Fibroblast of lung (primary cell): Measurements from ENCODE around the gene GNG13. TPM values are rescaled to one million over a fixed set of nuclear protein-coding genes. Genes with fewer than 3 reads are reported as not detected.
"Not testable (repeated sequence)": the region's sequence is repeated elsewhere in the genome, so short reads cannot be mapped to it uniquely, and the experiment has no call there.

Experiments
- DNase-seq, 2 donors: peaks; one replicate each; pipeline versions ENCODE4 v3.0.0 to v3.0.0-alpha.2; 2010; ENCODE audit warnings: low read depth in 2 of 2
- H2AFZ ChIP-seq: 2 replicates; pipeline ENCODE4 v1.5.1; 2012; ENCODE audit warnings: low read length, control low read depth, inconsistent platforms
- H3K27ac ChIP-seq: 2 replicates; pipeline ENCODE4 v1.5.1; 2011; ENCODE audit warnings: low read length, control low read depth; ENCODE audit not compliant: insufficient read depth
- H3K27me3 ChIP-seq: 2 replicates; pipeline ENCODE4 v1.5.1; 2011; ENCODE audit warnings: mild to moderate bottlenecking, low read length; ENCODE audit not compliant: control insufficient read depth, insufficient read depth
- H3K36me3 ChIP-seq: 2 replicates; pipeline ENCODE4 v1.5.1; 2011; ENCODE audit warnings: low read length; ENCODE audit not compliant: control insufficient read depth, insufficient read depth
- H3K4me1 ChIP-seq: 2 replicates; pipeline ENCODE4 v1.5.1; 2011; ENCODE audit warnings: low read length; ENCODE audit not compliant: control insufficient read depth, insufficient read depth; ENCODE audit errors: extremely low read depth
- H3K4me2 ChIP-seq: 2 replicates; pipeline ENCODE4 v1.5.1; 2011; ENCODE audit warnings: low read length, control low read depth; ENCODE audit not compliant: insufficient read depth; ENCODE audit errors: extremely low read depth
- H3K4me3 ChIP-seq, 4 experiments: fragments of 200-600 bp in 1 of 4; sonication (generic) in 1 of 4; replicated peaks in 1 of 4; 2 replicates each; pipeline ENCODE4 v1.5.1; 2011 to 2016; ENCODE audit warnings: low read length in 4 of 4, low read depth in 3 of 4, mild to moderate bottlenecking in 3 of 4, control low read depth in 2 of 4, inconsistent platforms in 1 of 4, mixed read lengths in 1 of 4; ENCODE audit not compliant: insufficient read depth in 1 of 4; ENCODE audit errors: control extremely low read depth in 1 of 4
- H3K79me2 ChIP-seq: 2 replicates; pipeline ENCODE4 v1.5.1; 2012; ENCODE audit warnings: mild to moderate bottlenecking, low read length, inconsistent platforms; ENCODE audit not compliant: control insufficient read depth, insufficient read depth
- H3K9ac ChIP-seq: 2 replicates; pipeline ENCODE4 v1.5.1; 2011; ENCODE audit warnings: mild to moderate bottlenecking, low read length, control low read depth; ENCODE audit not compliant: insufficient read depth
- H3K9me3 ChIP-seq: 2 replicates; pipeline ENCODE4 v1.5.1; 2012; ENCODE audit warnings: low read depth, low read length; ENCODE audit not compliant: control insufficient read depth, insufficient read depth
- H4K20me1 ChIP-seq: 2 replicates; pipeline ENCODE4 v1.5.1; 2011; ENCODE audit warnings: low read length; ENCODE audit not compliant: control insufficient read depth, insufficient read depth; ENCODE audit errors: extremely low read depth
- EZH2 ChIP-seq: IDR thresholded peaks from 2 replicates; pipeline ENCODE4 v1.5.1; 2012; ENCODE audit warnings: low read length, control low read depth, mild to moderate bottlenecking; ENCODE audit errors: missing control alignments
- polyA plus RNA-seq, 2 donors: library from polyadenylated mRNA; depleted of rRNA in 1 of 2; stranded (reverse) in 1 of 2; unstranded in 1 of 2; fragments of >200 nt; gene quantifications; 2 replicates each; pipeline ENCODE4 v1.2.1, GENCODE V29; 2011 to 2012; ENCODE audit warnings: missing spikeins in 1 of 2
- total RNA-seq: library from RNA; depleted of rRNA; stranded (reverse); fragments of >200 nt; gene quantifications from 2 replicates; pipeline ENCODE4 v1.2.1, GENCODE V29; 2014
- TF ChIP-seq, protein P1 (sequence below), 2 donors: IDR thresholded peaks in 1 of 2; conservative IDR thresholded peaks in 1 of 2; 1 replicate in 1 of 2; 2 replicates in 1 of 2; pipeline ENCODE4 v1.5.1; 2011 to 2012; ENCODE audit warnings: low read length in 2 of 2, control low read depth in 1 of 2, inconsistent platforms in 1 of 2, low read depth in 1 of 2, mild to moderate bottlenecking in 1 of 2

GNG13 gene
- total and polyA plus RNA-seq, 2 donors (not counting 1 experiment from before 2014, with no cell fraction given): not detected

DNA sequence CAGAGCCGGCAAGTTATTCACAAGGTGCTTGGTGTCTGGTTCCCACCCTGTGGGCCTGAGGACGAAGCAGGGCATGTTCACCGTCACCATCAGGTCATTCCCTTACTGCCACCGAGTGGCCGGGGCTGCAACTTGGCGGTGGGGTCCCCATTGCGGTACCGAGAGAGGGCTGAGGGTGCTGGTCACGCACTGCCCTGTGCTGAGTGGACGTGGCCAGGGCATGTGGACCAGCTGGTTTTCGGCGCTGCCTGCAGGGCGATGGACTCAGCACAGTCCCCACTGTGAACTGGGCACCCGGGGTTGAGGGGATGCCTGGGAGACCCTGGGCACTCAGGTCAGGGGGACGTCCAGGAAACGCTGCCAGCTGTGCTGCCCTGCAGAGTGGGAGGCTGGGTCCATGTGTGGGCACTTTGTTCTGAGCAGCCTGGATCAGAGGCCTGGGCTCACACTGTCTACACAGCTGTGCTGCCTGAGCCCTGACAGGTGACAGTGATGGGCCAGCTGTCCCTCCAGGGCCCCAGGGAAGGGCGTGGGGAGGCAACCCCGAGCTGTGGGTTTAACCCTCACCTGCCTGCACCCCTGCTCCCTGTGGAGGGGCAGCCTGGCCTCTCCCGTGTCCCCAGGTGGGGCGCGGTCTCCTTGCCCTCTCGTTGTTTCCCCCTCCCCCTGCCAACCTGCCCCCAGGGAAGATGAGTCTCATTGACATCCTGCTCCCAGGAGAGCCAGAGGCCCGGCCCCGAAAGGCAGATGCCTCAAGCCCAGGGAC is 39.3 kb upstream of the GNG13 start:
- no peaks in the 10 kb centered on the region for H3K4me1 ChIP-seq
- no peaks in the 10 kb centered on the region for H4K20me1 ChIP-seq
- H3K9ac ChIP-seq: no peak overlapping the region
- no peaks in the 10 kb centered on the region for H3K27me3 ChIP-seq
- H3K27ac ChIP-seq: no peak overlapping the region
- no peak overlapping the region for H3K4me3 ChIP-seq
- no peaks in the 10 kb centered on the region for H3K36me3 ChIP-seq
- no peak overlapping the region for H3K4me2 ChIP-seq
- no peaks in the 10 kb centered on the region for H3K9me3 ChIP-seq
- TF ChIP-seq, protein P1, sequence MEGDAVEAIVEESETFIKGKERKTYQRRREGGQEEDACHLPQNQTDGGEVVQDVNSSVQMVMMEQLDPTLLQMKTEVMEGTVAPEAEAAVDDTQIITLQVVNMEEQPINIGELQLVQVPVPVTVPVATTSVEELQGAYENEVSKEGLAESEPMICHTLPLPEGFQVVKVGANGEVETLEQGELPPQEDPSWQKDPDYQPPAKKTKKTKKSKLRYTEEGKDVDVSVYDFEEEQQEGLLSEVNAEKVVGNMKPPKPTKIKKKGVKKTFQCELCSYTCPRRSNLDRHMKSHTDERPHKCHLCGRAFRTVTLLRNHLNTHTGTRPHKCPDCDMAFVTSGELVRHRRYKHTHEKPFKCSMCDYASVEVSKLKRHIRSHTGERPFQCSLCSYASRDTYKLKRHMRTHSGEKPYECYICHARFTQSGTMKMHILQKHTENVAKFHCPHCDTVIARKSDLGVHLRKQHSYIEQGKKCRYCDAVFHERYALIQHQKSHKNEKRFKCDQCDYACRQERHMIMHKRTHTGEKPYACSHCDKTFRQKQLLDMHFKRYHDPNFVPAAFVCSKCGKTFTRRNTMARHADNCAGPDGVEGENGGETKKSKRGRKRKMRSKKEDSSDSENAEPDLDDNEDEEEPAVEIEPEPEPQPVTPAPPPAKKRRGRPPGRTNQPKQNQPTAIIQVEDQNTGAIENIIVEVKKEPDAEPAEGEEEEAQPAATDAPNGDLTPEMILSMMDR (conservative IDR thresholded peaks at IDR 0.05 in 1 of 2, IDR thresholded peaks at IDR 0.05 in 1 of 2; ENCODE audit: low read depth in 1 of 2, low read length in 2 of 2): no peak
- no peak for TF ChIP-seq EZH2
- no peak overlapping the region for H2AFZ ChIP-seq
- DNase-seq: no peak
- no peaks in the 10 kb centered on the region for H3K79me2 ChIP-seq

DNA sequence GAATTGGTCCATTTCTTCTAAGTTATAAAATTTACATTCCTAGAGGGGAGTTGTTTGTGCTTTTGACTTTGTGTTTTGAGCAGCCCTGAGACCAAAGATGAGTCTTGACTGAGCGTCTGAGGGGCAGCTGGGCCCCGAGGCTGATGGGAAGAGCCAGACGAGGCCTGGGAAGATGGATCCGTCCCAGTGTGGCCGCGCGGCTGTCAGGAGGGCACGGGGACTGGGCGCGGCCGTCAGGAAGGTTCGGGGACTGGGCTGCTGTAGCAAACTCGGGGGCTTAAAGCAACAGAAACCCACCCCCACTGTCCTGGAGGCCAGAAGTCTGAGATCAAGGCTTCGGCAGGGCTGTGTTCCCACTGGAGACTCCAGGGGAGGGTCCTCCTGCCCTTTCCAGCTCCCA is 38.2 kb upstream of the GNG13 start:
- no peaks in the 10 kb centered on the region for H4K20me1 ChIP-seq
- TF ChIP-seq, protein P1 (conservative IDR thresholded peaks at IDR 0.05 in 1 of 2, IDR thresholded peaks at IDR 0.05 in 1 of 2; ENCODE audit: low read depth in 1 of 2, low read length in 2 of 2): no peak
- TF ChIP-seq EZH2: no peak
- no peaks in the 10 kb centered on the region for H3K27me3 ChIP-seq
- no peak overlapping the region for H3K4me3 ChIP-seq
- no peak overlapping the region for H3K4me2 ChIP-seq
- no peak for DNase-seq
- H3K27ac ChIP-seq: no peak overlapping the region
- H3K9me3 ChIP-seq: no peaks in the 10 kb centered on the region
- no peak overlapping the region for H3K9ac ChIP-seq
- no peaks in the 10 kb centered on the region for H3K79me2 ChIP-seq
- no peaks in the 10 kb centered on the region for H3K4me1 ChIP-seq
- no peaks in the 10 kb centered on the region for H3K36me3 ChIP-seq
- H2AFZ ChIP-seq: no peak overlapping the region

DNA sequence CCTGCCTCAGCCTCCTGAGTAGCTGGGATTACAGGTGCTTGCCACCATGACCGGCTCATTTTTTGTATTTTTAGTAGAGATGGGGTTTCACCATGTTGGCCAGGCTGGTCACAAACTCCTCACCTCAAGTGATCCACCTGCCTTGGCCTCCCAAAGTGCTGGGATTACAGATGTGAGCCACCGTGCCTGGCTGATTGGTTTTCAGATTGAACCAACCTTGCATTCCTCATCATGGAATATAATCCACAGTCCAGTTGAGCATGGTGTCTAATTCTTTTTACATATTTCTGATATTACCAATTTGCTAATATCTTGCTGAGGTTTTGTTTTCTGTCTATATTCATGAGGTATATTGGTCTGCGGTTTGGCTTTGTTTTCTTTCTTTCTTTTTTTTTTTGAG is 36.3 kb upstream of the GNG13 start:
- not testable (repeated sequence) for H3K27ac ChIP-seq, H3K4me2 ChIP-seq, H3K4me1 ChIP-seq, DNase-seq, H3K9me3 ChIP-seq, H3K27me3 ChIP-seq, H3K79me2 ChIP-seq, H3K36me3 ChIP-seq, H3K4me3 ChIP-seq, H4K20me1 ChIP-seq, H3K9ac ChIP-seq, H2AFZ ChIP-seq
